HCT116 (cell line): Measurements from ENCODE around the gene SLC35F1. TPM values are rescaled to one million over a fixed set of nuclear protein-coding genes. Genes with fewer than 3 reads are reported as not detected.

Source experiments
- ATAC-seq: fragments of 200-7000 bp; cut with Tn5 transposase; 2 replicates; pipeline ENCODE4 v1.9.1; 2020; ENCODE audit warnings: mild to moderate bottlenecking, moderate library complexity
- BruUV-seq: library from RNA; stranded (reverse); fragments of 400-500 nt; replicated peaks from 2 replicates; lab custom pipeline; 2021; lab: Mats Ljungman, UMichigan
- CTCF ChIA-PET: fragments of 300-600 bp; sonication (Branson Sonifier 250); formaldehyde crosslinking; loops from one replicate; lab custom pipeline; 2021; ENCODE audit warnings: antibody characterized with exemption; lab: Charles Lee
- POLR2A ChIA-PET: fragments of 300-600, 350-600 bp; sonication (Branson Sonifier 250); formaldehyde crosslinking; loops from one replicate; lab custom pipeline; 2021; ENCODE audit warnings: antibody characterized with exemption; lab: Charles Lee
- RAD21 ChIA-PET, 2 experiments: fragments of 300-600 bp; sonication (Branson Sonifier 250); formaldehyde crosslinking; loops; one replicate each; lab custom pipeline; 2023; ENCODE audit warnings: low total read pairs in 2 of 2; ENCODE audit not compliant: uncharacterized antibody in 2 of 2, unreplicated experiment in 2 of 2, low non-redundant PET in 1 of 2; lab: Charles Lee
- DNase-seq: peaks from one replicate; pipeline ENCODE4 v3.0.0-alpha.2; 2010; ENCODE audit warnings: low read depth, low spot score
- H2AFZ ChIP-seq: fragments of 200-600 bp; shearing (Covaris generic), sonication (generic); 2 replicates; pipeline ENCODE4 v1.6.1; 2017; ENCODE audit warnings: low read depth, mixed run types, mixed read lengths, antibody characterized with exemption, low read length; ENCODE audit not compliant: poor library complexity, severe bottlenecking
- H3K27ac ChIP-seq: 2 replicates; pipeline ENCODE4 v1.5.1; 2012; ENCODE audit warnings: low read depth, low read length
- H3K27me3 ChIP-seq: fragments of 200-600 bp; sonication (generic); 2 replicates; pipeline ENCODE4 v1.6.1; 2016; ENCODE audit warnings: mixed run types, low read length, mixed read lengths; ENCODE audit not compliant: insufficient read depth
- H3K36me3 ChIP-seq, 2 experiments: fragments of 200-500 bp in 1 of 2; fragments of 200-600 bp in 1 of 2; sonication (Bioruptor generic) in 1 of 2; sonication (generic) in 1 of 2; 2 replicates each; pipeline versions ENCODE4 v1.5.1 to v1.6.1; 2014 to 2016; ENCODE audit warnings: low read length in 2 of 2, inconsistent platforms in 1 of 2, mixed read lengths in 1 of 2, mixed run types in 1 of 2; ENCODE audit not compliant: insufficient read depth in 2 of 2, control insufficient read depth in 1 of 2
- H3K4me1 ChIP-seq, 2 experiments: fragments of 200-600 bp in 1 of 2; sonication (generic) in 1 of 2; 2 replicates each; pipeline versions ENCODE4 v1.5.1 to v1.6.1; 2012 to 2017; ENCODE audit warnings: low read length in 2 of 2, inconsistent platforms in 1 of 2, mild to moderate bottlenecking in 1 of 2, mixed read lengths in 1 of 2, mixed run types in 1 of 2, moderate library complexity in 1 of 2; ENCODE audit not compliant: insufficient read depth in 2 of 2, control insufficient read depth in 1 of 2
- H3K4me2 ChIP-seq: fragments of 200-600 bp; sonication (generic); 2 replicates; pipeline ENCODE4 v1.6.1; 2017; ENCODE audit warnings: mixed run types, low read length, mixed read lengths
- H3K4me3 ChIP-seq, 2 experiments: fragments of 200-600 bp in 1 of 2; sonication (generic) in 1 of 2; replicated peaks in 1 of 2; 2 replicates each; pipeline ENCODE4 v1.5.1; 2011 to 2016; ENCODE audit warnings: low read length in 2 of 2, control low read depth in 1 of 2, low read depth in 1 of 2, mild to moderate bottlenecking in 1 of 2, mixed read lengths in 1 of 2, mixed run types in 1 of 2
- H3K79me2 ChIP-seq: fragments of 200-600 bp; sonication (generic); 2 replicates; pipeline ENCODE4 v1.6.1; 2017; ENCODE audit warnings: mild to moderate bottlenecking, mixed run types, low read length, moderate library complexity, mixed read lengths; ENCODE audit not compliant: insufficient read depth
- H3K9ac ChIP-seq: fragments of 200-600 bp; sonication (generic); 2 replicates; pipeline ENCODE4 v1.6.1; 2016; ENCODE audit warnings: low read length, mixed read lengths
- H3K9me2 ChIP-seq: fragments of 200-600 bp; sonication (generic), shearing (Covaris generic); 2 replicates; pipeline ENCODE4 v1.6.1; 2017; ENCODE audit warnings: mixed run types, mild to moderate bottlenecking, moderate library complexity; ENCODE audit not compliant: insufficient read depth
- H3K9me3 ChIP-seq, 2 experiments: fragments of 200-500 bp in 1 of 2; fragments of 200-600 bp in 1 of 2; sonication (Bioruptor generic) in 1 of 2; sonication (generic) in 1 of 2; 2 replicates each; pipeline ENCODE4 v1.6.1; 2014 to 2017; ENCODE audit warnings: low read length in 2 of 2, mixed read lengths in 2 of 2, inconsistent platforms in 1 of 2, low read depth in 1 of 2, mild to moderate bottlenecking in 1 of 2, mixed run types in 1 of 2, moderate library complexity in 1 of 2; ENCODE audit not compliant: control insufficient read depth in 1 of 2, insufficient read depth in 1 of 2
- H4K20me1 ChIP-seq: fragments of 200-600 bp; sonication (generic), shearing (Covaris generic); 2 replicates; pipeline ENCODE4 v1.6.1; 2017; ENCODE audit warnings: mixed run types, mild to moderate bottlenecking, moderate library complexity; ENCODE audit not compliant: insufficient read depth
- CBX3 ChIP-seq: IDR thresholded peaks from 2 replicates; pipeline ENCODE4 v1.6.1; 2012; ENCODE audit warnings: low read depth
- CEBPB ChIP-seq: IDR thresholded peaks from 2 replicates; pipeline ENCODE4 v1.6.1; 2012; ENCODE audit warnings: low read depth
- EGR1 ChIP-seq: IDR thresholded peaks from 2 replicates; pipeline ENCODE4 v1.6.1; 2012; ENCODE audit warnings: low read depth
- ELF1 ChIP-seq: IDR thresholded peaks from 2 replicates; pipeline ENCODE4 v1.6.1; 2012; ENCODE audit warnings: low read depth, borderline replicate concordance
- EZH2 ChIP-seq: fragments of 200-600 bp; sonication (generic); IDR thresholded peaks from 2 replicates; pipeline ENCODE4 v1.6.1; 2017; ENCODE audit warnings: antibody characterized with exemption, mixed run types
- EZH2phosphoT487 ChIP-seq: fragments of 200-600 bp; IDR thresholded peaks from 2 replicates; pipeline ENCODE4 v1.6.1; 2018; ENCODE audit warnings: antibody characterized with exemption, borderline replicate concordance
- FOSL1 ChIP-seq: IDR thresholded peaks from 2 replicates; pipeline ENCODE4 v1.6.1; 2012; ENCODE audit warnings: low read depth
- POLR2A ChIP-seq: IDR thresholded peaks from 2 replicates; pipeline ENCODE4 v1.7.0; 2011; ENCODE audit warnings: borderline replicate concordance; ENCODE audit not compliant: insufficient read depth, insufficient read length; ENCODE audit errors: extremely low read depth
- POLR2AphosphoS5 ChIP-seq: IDR thresholded peaks from 2 replicates; pipeline ENCODE4 v1.6.1; 2011; ENCODE audit warnings: mild to moderate bottlenecking, low read depth, low read length, moderate library complexity
- SIN3A ChIP-seq: IDR thresholded peaks from 2 replicates; pipeline ENCODE4 v1.6.1; 2012; ENCODE audit warnings: low read depth
- SRF ChIP-seq: IDR thresholded peaks from 2 replicates; pipeline ENCODE4 v1.6.1; 2012; ENCODE audit warnings: low read depth
- TCF7L2 ChIP-seq: IDR thresholded peaks from 2 replicates; pipeline ENCODE4 v1.7.0; 2011; ENCODE audit warnings: borderline replicate concordance, inconsistent platforms; ENCODE audit not compliant: insufficient read depth, insufficient read length; ENCODE audit errors: extremely low read depth
- YY1 ChIP-seq: IDR thresholded peaks from 2 replicates; pipeline ENCODE4 v1.6.1; 2011; ENCODE audit warnings: low read length, low read depth, moderate library complexity, mild to moderate bottlenecking; ENCODE audit not compliant: insufficient replicate concordance; ENCODE audit errors: extremely low read depth
- ZBTB33 ChIP-seq: IDR thresholded peaks from 2 replicates; pipeline ENCODE4 v1.6.1; 2011; ENCODE audit warnings: mild to moderate bottlenecking, low read length, moderate library complexity; ENCODE audit not compliant: insufficient replicate concordance; ENCODE audit errors: extremely low read depth
- ZNF274 ChIP-seq: fragments of 200-500 bp; sonication (Bioruptor generic); IDR thresholded peaks from 2 replicates; pipeline ENCODE4 v1.6.1; 2014; ENCODE audit warnings: mild to moderate bottlenecking, low read depth, low read length, inconsistent platforms
- intact Hi-C: fragments of 100-400 bp; cut with micrococcal nuclease; formaldehyde crosslinking; loops from 2 replicates; pipeline ENCODE4 v1.10.0; 2022
- total RNA-seq: library from RNA; stranded (reverse); gene quantifications from one replicate; pipeline ENCODE4 v1.2.1, GENCODE V29; 2021; ENCODE audit not compliant: unreplicated experiment
- TF ChIP-seq, protein P1 (sequence below), 3 experiments: fragments of 200-600 bp in 1 of 3; sonication (generic) in 1 of 3; IDR thresholded peaks in 2 of 3; conservative IDR thresholded peaks in 1 of 3; 2 replicates each; pipeline ENCODE4 v1.5.1; 2012 to 2017; ENCODE audit warnings: low read depth in 2 of 3, low read length in 2 of 3, antibody characterized with exemption in 1 of 3, borderline replicate concordance in 1 of 3, control low read depth in 1 of 3, mild to moderate bottlenecking in 1 of 3, mixed read lengths in 1 of 3, mixed run types in 1 of 3, moderate library complexity in 1 of 3; ENCODE audit not compliant: insufficient read depth in 1 of 3
- TF ChIP-seq, protein P2 (sequence below): IDR thresholded peaks from 2 replicates; pipeline ENCODE4 v1.6.1; 2012
- TF ChIP-seq, protein P3 (sequence below): IDR thresholded peaks from 2 replicates; pipeline ENCODE4 v1.6.1; 2012; ENCODE audit warnings: low read depth

SLC35F1 gene
- total RNA-seq, 1 experiment from 2014 or later: 0.07 TPM

DNA sequence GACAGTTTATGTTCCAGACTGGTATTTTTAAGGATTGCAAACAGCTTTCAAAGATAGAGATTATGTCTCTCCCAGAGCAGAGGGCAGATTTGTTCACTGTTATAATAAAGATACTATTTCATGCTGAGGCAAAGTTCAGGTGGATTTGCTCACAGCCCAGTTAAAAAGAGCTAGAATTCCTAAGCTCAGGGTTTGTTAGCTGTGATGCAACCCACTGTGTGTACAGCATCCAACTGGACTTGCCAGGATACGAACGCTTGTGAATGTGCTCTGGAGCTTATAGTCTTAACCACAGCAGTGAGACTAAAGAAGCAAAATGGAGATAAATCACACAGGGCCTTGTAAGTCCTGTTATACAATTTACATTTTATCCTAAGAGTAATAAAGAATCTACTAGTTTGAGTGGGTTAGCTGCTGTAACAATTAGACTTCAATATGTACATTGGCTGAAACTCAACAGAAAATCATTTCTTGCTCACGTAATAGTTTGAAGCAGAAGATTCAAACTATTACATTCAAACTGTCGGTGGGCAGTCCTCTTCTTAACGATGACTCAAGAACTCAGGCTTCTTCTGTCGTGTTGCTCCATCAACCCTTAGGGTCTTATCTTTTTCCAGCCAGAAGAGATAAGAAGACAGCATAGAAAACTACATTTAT lies 437.1 kb downstream of the SLC35F1 start:
- no peak for DNase-seq
- TF ChIP-seq ZBTB33: no peak
- no peak for TF ChIP-seq POLR2A
- TF ChIP-seq, protein P1, sequence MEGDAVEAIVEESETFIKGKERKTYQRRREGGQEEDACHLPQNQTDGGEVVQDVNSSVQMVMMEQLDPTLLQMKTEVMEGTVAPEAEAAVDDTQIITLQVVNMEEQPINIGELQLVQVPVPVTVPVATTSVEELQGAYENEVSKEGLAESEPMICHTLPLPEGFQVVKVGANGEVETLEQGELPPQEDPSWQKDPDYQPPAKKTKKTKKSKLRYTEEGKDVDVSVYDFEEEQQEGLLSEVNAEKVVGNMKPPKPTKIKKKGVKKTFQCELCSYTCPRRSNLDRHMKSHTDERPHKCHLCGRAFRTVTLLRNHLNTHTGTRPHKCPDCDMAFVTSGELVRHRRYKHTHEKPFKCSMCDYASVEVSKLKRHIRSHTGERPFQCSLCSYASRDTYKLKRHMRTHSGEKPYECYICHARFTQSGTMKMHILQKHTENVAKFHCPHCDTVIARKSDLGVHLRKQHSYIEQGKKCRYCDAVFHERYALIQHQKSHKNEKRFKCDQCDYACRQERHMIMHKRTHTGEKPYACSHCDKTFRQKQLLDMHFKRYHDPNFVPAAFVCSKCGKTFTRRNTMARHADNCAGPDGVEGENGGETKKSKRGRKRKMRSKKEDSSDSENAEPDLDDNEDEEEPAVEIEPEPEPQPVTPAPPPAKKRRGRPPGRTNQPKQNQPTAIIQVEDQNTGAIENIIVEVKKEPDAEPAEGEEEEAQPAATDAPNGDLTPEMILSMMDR (IDR thresholded peaks at IDR 0.05 in 2 of 3, conservative IDR thresholded peaks at IDR 0.05 in 1 of 3; ENCODE audit: borderline replicate concordance in 1 of 3, insufficient read depth in 1 of 3, low read depth in 2 of 3, low read length in 2 of 3): no peak
- no peak for TF ChIP-seq SIN3A
- TF ChIP-seq TCF7L2: no peak
- no peak for TF ChIP-seq EZH2phosphoT487
- TF ChIP-seq SRF: no peak
- TF ChIP-seq EGR1: no peak
- TF ChIP-seq, protein P2, sequence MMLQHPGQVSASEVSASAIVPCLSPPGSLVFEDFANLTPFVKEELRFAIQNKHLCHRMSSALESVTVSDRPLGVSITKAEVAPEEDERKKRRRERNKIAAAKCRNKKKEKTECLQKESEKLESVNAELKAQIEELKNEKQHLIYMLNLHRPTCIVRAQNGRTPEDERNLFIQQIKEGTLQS: no peak
- no peak for TF ChIP-seq YY1
- no peak for TF ChIP-seq FOSL1
- no peak for TF ChIP-seq ZNF274
- no peak for TF ChIP-seq CBX3
- TF ChIP-seq EZH2: no peak
- no peak for TF ChIP-seq ELF1
- TF ChIP-seq POLR2AphosphoS5: no peak
- TF ChIP-seq, protein P3, sequence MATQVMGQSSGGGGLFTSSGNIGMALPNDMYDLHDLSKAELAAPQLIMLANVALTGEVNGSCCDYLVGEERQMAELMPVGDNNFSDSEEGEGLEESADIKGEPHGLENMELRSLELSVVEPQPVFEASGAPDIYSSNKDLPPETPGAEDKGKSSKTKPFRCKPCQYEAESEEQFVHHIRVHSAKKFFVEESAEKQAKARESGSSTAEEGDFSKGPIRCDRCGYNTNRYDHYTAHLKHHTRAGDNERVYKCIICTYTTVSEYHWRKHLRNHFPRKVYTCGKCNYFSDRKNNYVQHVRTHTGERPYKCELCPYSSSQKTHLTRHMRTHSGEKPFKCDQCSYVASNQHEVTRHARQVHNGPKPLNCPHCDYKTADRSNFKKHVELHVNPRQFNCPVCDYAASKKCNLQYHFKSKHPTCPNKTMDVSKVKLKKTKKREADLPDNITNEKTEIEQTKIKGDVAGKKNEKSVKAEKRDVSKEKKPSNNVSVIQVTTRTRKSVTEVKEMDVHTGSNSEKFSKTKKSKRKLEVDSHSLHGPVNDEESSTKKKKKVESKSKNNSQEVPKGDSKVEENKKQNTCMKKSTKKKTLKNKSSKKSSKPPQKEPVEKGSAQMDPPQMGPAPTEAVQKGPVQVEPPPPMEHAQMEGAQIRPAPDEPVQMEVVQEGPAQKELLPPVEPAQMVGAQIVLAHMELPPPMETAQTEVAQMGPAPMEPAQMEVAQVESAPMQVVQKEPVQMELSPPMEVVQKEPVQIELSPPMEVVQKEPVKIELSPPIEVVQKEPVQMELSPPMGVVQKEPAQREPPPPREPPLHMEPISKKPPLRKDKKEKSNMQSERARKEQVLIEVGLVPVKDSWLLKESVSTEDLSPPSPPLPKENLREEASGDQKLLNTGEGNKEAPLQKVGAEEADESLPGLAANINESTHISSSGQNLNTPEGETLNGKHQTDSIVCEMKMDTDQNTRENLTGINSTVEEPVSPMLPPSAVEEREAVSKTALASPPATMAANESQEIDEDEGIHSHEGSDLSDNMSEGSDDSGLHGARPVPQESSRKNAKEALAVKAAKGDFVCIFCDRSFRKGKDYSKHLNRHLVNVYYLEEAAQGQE: no peak
- no peak for TF ChIP-seq CEBPB
- H3K9ac ChIP-seq: no peak overlapping the region

More for the DNA sequence above, 437.1 kb downstream of the SLC35F1 start:
- ChIA-PET POLR2A (no interaction called here), RAD21 (no interaction called here), CTCF (no interaction called here)
- no peaks in the 10 kb centered on the region for H4K20me1 ChIP-seq
- intact Hi-C loops: no loop called here
- no peaks in the 10 kb centered on the region for H3K4me1 ChIP-seq
- no peaks in the 10 kb centered on the region for H3K9me3 ChIP-seq
- no peaks in the 10 kb centered on the region for H3K79me2 ChIP-seq
- no peak overlapping the region for H3K4me3 ChIP-seq
- no peaks in the 10 kb centered on the region for H3K36me3 ChIP-seq
- H3K27me3 ChIP-seq: no peaks in the 10 kb centered on the region
- no peak overlapping the region for H3K27ac ChIP-seq
- H3K4me2 ChIP-seq: no peak overlapping the region
- H3K9me2 ChIP-seq: no peaks in the 10 kb centered on the region
- H2AFZ ChIP-seq: no peak overlapping the region
- ATAC-seq: no peak
- BruUV-seq: no TSS peak
